H1 (cell line): ENCODE results near the gene RNF149. TPM values are rescaled to one million over a fixed set of nuclear protein-coding genes. Genes with fewer than 3 reads are reported as not detected.

Source experiments
- CTCF ChIA-PET: fragments of 300-600 bp; sonication (Branson Sonifier 250); formaldehyde crosslinking; loops from one replicate; lab custom pipeline; 2021; ENCODE audit not compliant: partially characterized antibody; lab: Charles Lee
- POLR2A ChIA-PET: fragments of 300-600 bp; sonication (Branson Sonifier 250); formaldehyde crosslinking; loops from one replicate; lab custom pipeline; 2021; ENCODE audit warnings: inconsistent platforms; ENCODE audit not compliant: partially characterized antibody; lab: Charles Lee
- DNase-seq, 2 experiments: peaks; one replicate each; pipeline versions ENCODE4 v3.0.0 to v3.0.0-alpha.2; 2010 to 2022; ENCODE audit warnings: low spot score in 2 of 2, low read depth in 1 of 2, mixed read lengths in 1 of 2
- FAIRE-seq: peaks from 2 replicates; lab custom pipeline; 2011; peaks lifted over from hg19 to GRCh38; lab: Jason Lieb, UNC
- H2AFZ ChIP-seq: 2 replicates; pipeline ENCODE4 v1.8.1; 2012; ENCODE audit warnings: low read length, inconsistent platforms
- H2AK5ac ChIP-seq: 2 replicates; pipeline ENCODE4 v1.6.1; 2013; ENCODE audit warnings: low read depth, low read length
- H2BK120ac ChIP-seq: replicated peaks from 2 replicates; pipeline ENCODE3; 2013; ENCODE audit warnings: low read depth, low read length, inconsistent platforms
- H2BK12ac ChIP-seq: 2 replicates; pipeline ENCODE4 v1.6.1; 2013; ENCODE audit warnings: low read depth, low read length
- H2BK15ac ChIP-seq: 2 replicates; pipeline ENCODE4 v1.6.1; 2013; ENCODE audit warnings: low read length
- H2BK20ac ChIP-seq: 2 replicates; pipeline ENCODE4 v1.6.1; 2013; ENCODE audit warnings: low read length
- H2BK5ac ChIP-seq: 2 replicates; pipeline ENCODE4 v1.6.1; 2013; ENCODE audit warnings: low read depth, low read length
- H3K14ac ChIP-seq: 2 replicates; pipeline ENCODE4 v1.6.1; 2013; ENCODE audit warnings: inconsistent platforms; ENCODE audit not compliant: insufficient read length
- H3K18ac ChIP-seq: 2 replicates; pipeline ENCODE4 v1.6.1; 2013; ENCODE audit warnings: low read length; ENCODE audit errors: extremely low read depth
- H3K23ac ChIP-seq: 2 replicates; pipeline ENCODE4 v1.6.1; 2013; ENCODE audit warnings: inconsistent platforms; ENCODE audit not compliant: insufficient read length
- H3K23me2 ChIP-seq: 2 replicates; pipeline ENCODE4 v1.6.1; 2013; ENCODE audit warnings: low read depth, low read length
- H3K27ac ChIP-seq: 2 replicates; pipeline ENCODE4 v1.6.1; 2011; ENCODE audit warnings: low read depth, low read length, inconsistent platforms
- H3K27me3 ChIP-seq, 4 experiments: replicated peaks in 1 of 4; 1 replicate in 1 of 4; 2 replicates in 3 of 4; pipeline versions ENCODE4 v1.6.1 to v1.8.1; 2011 to 2013; ENCODE audit warnings: low read length in 3 of 4, mild to moderate bottlenecking in 3 of 4, inconsistent platforms in 2 of 4, mixed read lengths in 2 of 4, moderate library complexity in 1 of 4; ENCODE audit not compliant: control insufficient read depth in 3 of 4, insufficient read depth in 3 of 4; ENCODE audit errors: extremely low read depth in 1 of 4
- H3K36me3 ChIP-seq, 4 experiments: 2 replicates each; pipeline versions ENCODE4 v1.6.1 to v1.8.1; 2011 to 2013; ENCODE audit warnings: mild to moderate bottlenecking in 4 of 4, low read length in 3 of 4, moderate library complexity in 2 of 4, control low read depth in 1 of 4, inconsistent platforms in 1 of 4; ENCODE audit not compliant: insufficient read depth in 4 of 4, control insufficient read depth in 2 of 4
- H3K4ac ChIP-seq: replicated peaks from 2 replicates; pipeline ENCODE3; 2013; ENCODE audit warnings: low read length, low read depth, mixed read lengths, inconsistent platforms; ENCODE audit not compliant: insufficient read length
- H3K4me1 ChIP-seq, 4 experiments: replicated peaks in 1 of 4; 1 replicate in 1 of 4; 2 replicates in 3 of 4; pipeline versions ENCODE4 v1.6.1 to v1.8.1; 2011 to 2013; ENCODE audit warnings: low read length in 3 of 4, inconsistent platforms in 2 of 4, mixed read lengths in 1 of 4; ENCODE audit not compliant: insufficient read depth in 4 of 4, control insufficient read depth in 3 of 4
- H3K4me2 ChIP-seq, 2 experiments: 2 replicates each; pipeline versions ENCODE4 v1.6.1 to v1.8.1; 2011 to 2013; ENCODE audit warnings: low read depth in 2 of 2, low read length in 2 of 2, control low read depth in 1 of 2, inconsistent platforms in 1 of 2, mild to moderate bottlenecking in 1 of 2; ENCODE audit not compliant: insufficient read depth in 1 of 2
- H3K4me3 ChIP-seq, 4 experiments: fragments of 200-600, 300-600 bp in 1 of 4; sonication (generic), shearing (Covaris generic), sonication (Bioruptor Twin) in 1 of 4; 2 replicates each; pipeline versions ENCODE4 v1.5.1 to v1.8.1; 2011 to 2016; ENCODE audit warnings: low read length in 4 of 4, low read depth in 3 of 4, control low read depth in 2 of 4, inconsistent platforms in 2 of 4, mild to moderate bottlenecking in 2 of 4, mixed read lengths in 1 of 4, moderate library complexity in 1 of 4; ENCODE audit not compliant: insufficient read depth in 2 of 4; ENCODE audit errors: extremely low read depth in 1 of 4
- H3K56ac ChIP-seq: replicated peaks from 2 replicates; pipeline ENCODE3; 2013; ENCODE audit warnings: low read depth, mild to moderate bottlenecking, mixed read lengths, low read length, inconsistent platforms; ENCODE audit not compliant: insufficient read length
- H3K79me1 ChIP-seq: 2 replicates; pipeline ENCODE4 v1.6.1; 2013; ENCODE audit warnings: low read depth, low read length, control low read depth
- H3K79me2 ChIP-seq, 2 experiments: 2 replicates each; pipeline versions ENCODE4 v1.6.1 to v1.8.1; 2012 to 2013; ENCODE audit warnings: low read length in 2 of 2, mild to moderate bottlenecking in 2 of 2, inconsistent platforms in 1 of 2; ENCODE audit not compliant: insufficient read depth in 2 of 2, control insufficient read depth in 1 of 2
- H3K9ac ChIP-seq, 4 experiments: replicated peaks in 1 of 4; 1 replicate in 1 of 4; 2 replicates in 3 of 4; pipeline versions ENCODE4 v1.6.1 to v1.8.1; 2011 to 2013; ENCODE audit warnings: low read depth in 3 of 4, low read length in 3 of 4, control low read depth in 2 of 4, mild to moderate bottlenecking in 2 of 4, moderate library complexity in 2 of 4, inconsistent platforms in 1 of 4; ENCODE audit errors: extremely low read depth in 1 of 4
- H3K9me3 ChIP-seq, 2 experiments: 2 replicates each; pipeline versions ENCODE4 v1.6.1 to v1.8.1; 2012 to 2013; ENCODE audit warnings: mild to moderate bottlenecking in 2 of 2, moderate library complexity in 2 of 2, control low read depth in 1 of 2, inconsistent platforms in 1 of 2, low read depth in 1 of 2, low read length in 1 of 2, mixed read lengths in 1 of 2; ENCODE audit not compliant: insufficient read depth in 2 of 2
- H4K20me1 ChIP-seq, 2 experiments: replicated peaks in 1 of 2; 2 replicates each; pipeline versions ENCODE3 to v1.8.1; 2011 to 2013; ENCODE audit warnings: inconsistent platforms in 2 of 2, low read length in 2 of 2, mild to moderate bottlenecking in 1 of 2; ENCODE audit not compliant: insufficient read depth in 2 of 2, control insufficient read depth in 1 of 2
- H4K5ac ChIP-seq: 2 replicates; pipeline ENCODE4 v1.6.1; 2013; ENCODE audit warnings: low read length, low read depth, mixed read lengths, inconsistent platforms; ENCODE audit not compliant: insufficient read length
- H4K8ac ChIP-seq: 2 replicates; pipeline ENCODE4 v1.8.0; 2013; ENCODE audit warnings: mild to moderate bottlenecking, moderate library complexity, low read length, inconsistent platforms; ENCODE audit not compliant: insufficient read depth; ENCODE audit errors: extremely low read depth
- H4K91ac ChIP-seq: replicated peaks from 2 replicates; pipeline ENCODE3; 2013; ENCODE audit warnings: low read length, mixed read lengths, inconsistent platforms; ENCODE audit not compliant: insufficient read length
- ASH2L ChIP-seq: fragments of 200-600, 300-600 bp; sonication (generic); IDR thresholded peaks from one replicate; pipeline ENCODE4 v1.7.1; 2017; ENCODE audit warnings: low read length
- BCL11A ChIP-seq, 2 experiments: IDR thresholded peaks; one replicate each; pipeline ENCODE4 v1.6.1; 2011; ENCODE audit warnings: low read depth in 2 of 2, low read length in 2 of 2, mild to moderate bottlenecking in 2 of 2
- CBX8 ChIP-seq: fragments of 300-800, 300-1000 bp; sonication (generic); IDR thresholded peaks from 2 replicates; pipeline ENCODE4 v1.7.1; 2016; ENCODE audit warnings: low read depth, low read length, borderline replicate concordance
- FOSL1 ChIP-seq: IDR thresholded peaks from 2 replicates; pipeline ENCODE4 v1.6.1; 2011; ENCODE audit warnings: mild to moderate bottlenecking, low read depth, low read length, moderate library complexity; ENCODE audit not compliant: insufficient read depth
- RAD21 ChIP-seq, 2 experiments: IDR thresholded peaks in 1 of 2; conservative IDR thresholded peaks in 1 of 2; 2 replicates each; pipeline ENCODE4 v1.6.1; 2011; ENCODE audit warnings: low read depth in 2 of 2, low read length in 2 of 2, improper control_type of control experiment in 1 of 2, inconsistent platforms in 1 of 2, mild to moderate bottlenecking in 1 of 2, moderate library complexity in 1 of 2
- SIN3A ChIP-seq, 2 experiments: IDR thresholded peaks in 1 of 2; conservative IDR thresholded peaks in 1 of 2; 2 replicates each; pipeline ENCODE4 v1.6.1; 2011 to 2012; ENCODE audit warnings: low read length in 2 of 2, improper control_type of control experiment in 1 of 2, low read depth in 1 of 2, mild to moderate bottlenecking in 1 of 2
- WGBS, 2 experiments: shearing (Covaris generic) in 1 of 2; methylation state at CpG; one replicate each; pipeline versions ENCODE4 v1.1.6 to v1.1.7; 2013 to 2015; ENCODE audit warnings: low lambda C conversion rate in 2 of 2, mixed read lengths in 2 of 2, inconsistent platforms in 1 of 2, low coverage in 1 of 2, missing lambda C conversion rate in 1 of 2; ENCODE audit not compliant: insufficient replicate concordance in 2 of 2, insufficient coverage in 1 of 2, insufficient read length in 1 of 2; ENCODE audit errors: extremely low coverage in 1 of 2, missing lambda C conversion rate in 1 of 2; 5-methylcytosine and 5-hydroxymethylcytosine counted together
- polyA plus RNA-seq, 7 experiments: library from polyadenylated mRNA; depleted of rRNA in 3 of 7; stranded (reverse) in 5 of 7; unstranded in 2 of 7; fragments of >200 nt in 5 of 7; fragments of 200-250 nt in 2 of 7; gene quantifications; 1 replicate in 5 of 7; 2 replicates in 1 of 7; 4 replicates in 1 of 7; pipeline versions ENCODE4 v1.2.1 to v1.2.3, GENCODE V29; 2011 to 2013; ENCODE audit warnings: missing spikeins in 2 of 7, mixed read lengths in 2 of 7
- total RNA-seq: library from RNA; stranded (reverse); fragmentation: NEBNext Ultra II Directional; extraction: Animal tissue kit (Norgen Biotek cat#: 25700); gene quantifications from 2 replicates; pipeline ENCODE4 v1.2.1, GENCODE V29; 2021
- TF ChIP-seq, protein P1 (sequence below): IDR thresholded peaks from 2 replicates; pipeline ENCODE4 v1.6.1; 2012; ENCODE audit warnings: inconsistent platforms
- TF ChIP-seq, protein P2 (sequence below): IDR thresholded peaks from 2 replicates; pipeline ENCODE4 v1.6.1; 2012; ENCODE audit warnings: inconsistent platforms

RNF149 gene
- total and polyA plus RNA-seq, 2 of the 8 experiments (the other 6 are each of a cell fraction or from before 2014, with no cell fraction given), result 16.6 to 28.2 TPM

DNA sequence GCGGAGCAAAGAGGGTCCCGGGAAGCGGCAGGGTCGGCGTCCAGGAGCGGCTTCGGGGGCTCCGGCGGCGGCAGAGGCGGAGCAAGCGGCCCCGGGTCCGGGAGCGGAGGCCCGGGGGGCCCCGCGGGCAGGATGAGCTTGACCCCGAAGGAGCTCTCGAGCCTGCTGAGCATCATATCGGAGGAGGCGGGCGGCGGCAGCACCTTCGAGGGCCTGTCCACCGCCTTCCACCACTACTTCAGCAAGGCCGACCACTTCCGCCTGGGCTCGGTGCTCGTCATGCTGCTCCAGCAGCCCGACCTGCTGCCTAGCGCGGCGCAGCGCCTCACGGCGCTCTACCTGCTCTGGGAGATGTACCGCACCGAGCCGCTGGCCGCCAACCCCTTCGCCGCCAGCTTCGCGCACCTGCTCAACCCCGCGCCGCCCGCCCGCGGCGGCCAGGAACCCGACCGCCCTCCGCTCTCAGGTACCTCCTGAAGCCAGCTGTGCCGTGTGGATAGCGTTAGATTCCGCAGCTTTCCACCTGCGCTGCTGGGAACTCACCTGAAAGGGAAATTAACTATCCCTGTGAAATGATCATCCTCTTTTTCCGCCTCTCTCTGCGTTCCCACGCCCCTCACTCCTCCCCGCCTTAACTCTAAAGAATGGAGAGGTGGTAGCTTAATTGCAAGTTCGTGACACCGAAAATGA, 55.3 kb downstream of the RNF149 start:
- no peak overlapping the region for H2AK5ac ChIP-seq
- H3K36me3 ChIP-seq, result peaks cover 0 to 3% (median 0%) of the 10 kb centered on the region in 4 experiments; a peak in 2 of 8 replicates
- peak overlapping the region; percentile 81 for H4K91ac ChIP-seq
- H2AFZ ChIP-seq, result no peak overlapping the region
- peaks cover 9 to 32% of the 10 kb centered on the region in 2 experiments for H3K79me2 ChIP-seq
- H3K18ac ChIP-seq, result peak overlapping the region; percentile 96
- H3K56ac ChIP-seq, result peak overlapping the region; percentile 20
- H2BK5ac ChIP-seq, result peak overlapping the region; percentile 79; the same call in 1 of the 2 replicates
- peaks cover 6% of the 10 kb centered on the region for H3K79me1 ChIP-seq
- CTCF ChIA-PET, result interaction anchor here (0.7 to 5.5 kb wide), 16 partner anchors 14 to 436 kb away, joined by 3 to 45 read pairs (median 3); no protein-coding TSS in a partner anchor
- H3K23me2 ChIP-seq, result peaks cover 4% of the 10 kb centered on the region
- no peaks in the 10 kb centered on the region for H3K27me3 ChIP-seq
- H3K23ac ChIP-seq, result no peak overlapping the region
- H3K4me1 ChIP-seq, result peaks cover 0 to 18% (median 10%) of the 10 kb centered on the region in 4 experiments; a peak in 4 of 7 replicates
- H3K9ac ChIP-seq, result peak overlapping the region; percentile 65 to 92 (median 80)
- peak overlapping the region; percentile 72; the same call in 1 of the 2 replicates for H4K8ac ChIP-seq
- DNase-seq, result no peak
- H3K27ac ChIP-seq, result peak overlapping the region; percentile 70; the same call in 1 of the 2 replicates
- no peak overlapping the region for H2BK15ac ChIP-seq
- no peak overlapping the region for H2BK20ac ChIP-seq
- FAIRE-seq, result no peak
- POLR2A ChIA-PET, result interaction anchor here (0.8 to 3.7 kb wide), 12 partner anchors 9 to 250 kb away, joined by 3 to 17 read pairs (median 4); partner anchors contain the start of genes RNF149 and RPL31
- H3K9me3 ChIP-seq, result no peaks in the 10 kb centered on the region
- H4K5ac ChIP-seq, result peak overlapping the region; percentile 74
- H3K4me3 ChIP-seq, result peak overlapping the region; percentile 76 to 94 (median 90)
- H3K14ac ChIP-seq, result peak overlapping the region; percentile 74
- H3K4ac ChIP-seq, result peak overlapping the region; percentile 90
- H2BK12ac ChIP-seq, result peak overlapping the region; percentile 31; the same call in 1 of the 2 replicates
- H3K4me2 ChIP-seq, result peak overlapping the region; percentile 76 to 98
- H4K20me1 ChIP-seq, result peaks cover 6 to 7% of the 10 kb centered on the region in 2 experiments
- no peak overlapping the region for H2BK120ac ChIP-seq
- 1% methylated on average over 45 of the region's 65 CpGs; no CpG with 5 or more reads in 1 of the 2 experiments for WGBS, 2 experiments
- no peak for TF ChIP-seq BCL11A (IDR thresholded peaks at IDR 0.05; ENCODE audit: low read depth in 2 of 2, low read length in 2 of 2)
- TF ChIP-seq, protein P1, sequence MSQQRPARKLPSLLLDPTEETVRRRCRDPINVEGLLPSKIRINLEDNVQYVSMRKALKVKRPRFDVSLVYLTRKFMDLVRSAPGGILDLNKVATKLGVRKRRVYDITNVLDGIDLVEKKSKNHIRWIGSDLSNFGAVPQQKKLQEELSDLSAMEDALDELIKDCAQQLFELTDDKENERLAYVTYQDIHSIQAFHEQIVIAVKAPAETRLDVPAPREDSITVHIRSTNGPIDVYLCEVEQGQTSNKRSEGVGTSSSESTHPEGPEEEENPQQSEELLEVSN, result peak; percentile 32; the same call in 1 of the 2 replicates
- TF ChIP-seq RAD21 (IDR thresholded peaks at IDR 0.05 in 1 of 2, conservative IDR thresholded peaks at IDR 0.05 in 1 of 2; ENCODE audit: low read depth in 2 of 2, low read length in 2 of 2), result no peak
- no peak for TF ChIP-seq FOSL1
- no peak for TF ChIP-seq CBX8
- TF ChIP-seq, protein P2, sequence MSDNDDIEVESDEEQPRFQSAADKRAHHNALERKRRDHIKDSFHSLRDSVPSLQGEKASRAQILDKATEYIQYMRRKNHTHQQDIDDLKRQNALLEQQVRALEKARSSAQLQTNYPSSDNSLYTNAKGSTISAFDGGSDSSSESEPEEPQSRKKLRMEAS, result no peak
- TF ChIP-seq ASH2L, result peak; percentile 68
- TF ChIP-seq SIN3A (conservative IDR thresholded peaks at IDR 0.05 in 1 of 2, IDR thresholded peaks at IDR 0.05 in 1 of 2; ENCODE audit: low read depth in 1 of 2, low read length in 2 of 2), result no peak; a peak in 2 of 4 replicates
